Activated T-cell treated with anti-CD3 and anti-CD28 coated beads for 1 hour (primary cell): ENCODE results near the gene CAMK1G.

ENCODE experiments used
- DNase-seq: peaks from one replicate; pipeline ENCODE4 v3.0.0-alpha.2; 2020; ENCODE audit warnings: low read depth

CAMK1G gene

GRCh38 chr1:209583408-209583807 is at the start of gene CAMK1G:
CAMK1G (plus strand) TSS chr1:209583714; CDS start chr1:209594984, 11,270 bp downstream.
- no peak for DNase-seq

- no peak for DNase-seq
Measured at GRCh38 chr1:209534496-209535250, 48.8 kb upstream of the CAMK1G start.

GRCh38 chr1:209536843-209537242 is 46.7 kb upstream of the CAMK1G start:
- DNase-seq: no peak

- no peak for DNase-seq
Measured at GRCh38 chr1:209537336-209538114, 46.0 kb upstream of the CAMK1G start.

DNA sequence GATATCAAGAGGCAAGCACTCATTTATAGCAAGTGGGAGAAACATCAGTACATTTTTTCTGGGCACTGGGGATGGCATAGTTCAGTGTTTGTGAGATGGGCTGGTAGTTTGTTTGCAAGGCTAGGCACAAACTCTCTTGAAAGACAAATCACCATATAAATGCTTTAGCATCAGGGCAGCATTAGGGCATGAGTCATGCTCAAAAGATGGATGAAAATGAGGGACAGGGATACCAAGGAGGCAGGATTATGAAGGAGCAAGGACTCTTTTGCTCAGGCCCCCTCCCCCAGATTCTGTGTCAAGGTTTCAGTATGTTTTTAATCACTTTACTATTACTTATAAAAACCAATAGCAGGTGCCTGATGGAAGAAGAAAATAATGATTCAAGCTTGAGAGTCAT is 43.9 kb upstream of the CAMK1G start:
- DNase-seq: no peak

- DNase-seq: no peak
Measured at GRCh38 chr1:209542585-209542984, 40.9 kb upstream of the CAMK1G start.

DNA sequence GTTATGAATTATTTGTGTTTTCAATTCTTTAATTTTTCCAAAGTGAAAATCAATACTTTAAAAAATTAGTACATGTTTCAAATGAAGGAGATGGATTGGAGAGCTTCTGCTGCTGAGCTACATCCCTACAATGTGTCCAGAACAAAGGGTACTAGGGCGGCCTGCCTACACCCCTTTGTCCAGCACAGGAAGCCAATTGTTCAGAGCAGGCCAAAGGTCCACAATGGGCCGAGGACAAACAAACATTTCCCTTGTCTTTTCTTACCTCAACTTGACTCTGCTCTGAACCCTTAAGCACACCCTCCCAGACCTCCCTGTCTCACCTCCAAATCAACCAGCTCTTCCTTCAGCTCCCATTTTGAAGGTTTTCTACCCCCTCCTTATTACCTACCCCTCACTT is 39.4 kb upstream of the CAMK1G start:
- no peak for DNase-seq

GRCh38 chr1:209545423-209545822 is 38.1 kb upstream of the CAMK1G start:
- no peak for DNase-seq

DNA sequence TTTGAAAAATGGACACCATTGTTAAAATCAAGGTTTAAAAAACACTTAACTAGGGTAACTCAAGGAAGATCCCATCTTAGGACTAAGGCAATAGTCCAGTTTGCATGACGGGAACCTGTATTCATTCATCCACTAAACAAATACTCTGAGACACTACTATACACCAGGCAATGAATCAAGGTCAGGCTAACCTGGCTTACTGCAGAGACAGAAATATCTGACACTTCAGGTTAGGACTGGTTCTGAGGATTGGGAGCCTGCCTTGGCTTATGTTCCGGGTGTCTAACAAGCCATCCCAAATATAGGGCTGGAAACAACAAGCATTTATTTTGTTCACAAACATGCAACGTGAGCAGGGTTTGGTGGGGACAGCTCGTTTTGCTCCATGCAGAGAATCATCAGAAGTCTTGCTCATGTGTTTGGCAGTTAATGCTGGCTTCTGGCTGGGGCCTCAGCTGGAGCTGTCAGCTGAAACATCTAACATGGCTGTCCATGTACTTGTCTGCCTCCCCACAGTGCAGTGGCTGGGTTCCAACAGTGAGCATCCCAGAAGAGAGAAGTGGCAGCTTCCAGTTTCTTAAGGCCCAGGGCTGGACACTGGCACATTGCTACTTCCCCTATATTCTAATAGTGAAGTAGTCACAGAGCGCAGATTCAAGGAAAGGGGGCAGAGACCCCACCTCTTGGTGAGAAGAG is 37.0 kb upstream of the CAMK1G start:
- no peak for DNase-seq

DNA sequence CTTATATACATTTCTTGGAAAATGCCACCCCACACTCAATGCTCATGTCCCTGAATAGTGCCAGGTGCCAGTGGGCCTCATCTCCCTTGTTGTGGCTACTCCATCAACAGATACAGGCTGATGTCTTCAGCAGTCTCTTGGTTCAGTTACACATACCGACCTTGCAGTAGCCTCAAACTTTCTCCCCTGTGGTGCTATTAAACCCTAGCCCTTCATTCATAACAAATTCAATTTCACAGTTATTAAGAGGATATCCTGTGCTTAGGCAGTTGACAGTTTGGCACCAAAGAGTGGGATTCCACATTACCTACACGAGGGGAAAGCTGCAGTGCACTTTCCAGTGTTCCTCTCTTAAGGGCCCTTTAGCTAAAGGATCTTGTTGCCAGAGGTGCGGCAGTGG is 35.9 kb upstream of the CAMK1G start:
- no peak for DNase-seq

DNA sequence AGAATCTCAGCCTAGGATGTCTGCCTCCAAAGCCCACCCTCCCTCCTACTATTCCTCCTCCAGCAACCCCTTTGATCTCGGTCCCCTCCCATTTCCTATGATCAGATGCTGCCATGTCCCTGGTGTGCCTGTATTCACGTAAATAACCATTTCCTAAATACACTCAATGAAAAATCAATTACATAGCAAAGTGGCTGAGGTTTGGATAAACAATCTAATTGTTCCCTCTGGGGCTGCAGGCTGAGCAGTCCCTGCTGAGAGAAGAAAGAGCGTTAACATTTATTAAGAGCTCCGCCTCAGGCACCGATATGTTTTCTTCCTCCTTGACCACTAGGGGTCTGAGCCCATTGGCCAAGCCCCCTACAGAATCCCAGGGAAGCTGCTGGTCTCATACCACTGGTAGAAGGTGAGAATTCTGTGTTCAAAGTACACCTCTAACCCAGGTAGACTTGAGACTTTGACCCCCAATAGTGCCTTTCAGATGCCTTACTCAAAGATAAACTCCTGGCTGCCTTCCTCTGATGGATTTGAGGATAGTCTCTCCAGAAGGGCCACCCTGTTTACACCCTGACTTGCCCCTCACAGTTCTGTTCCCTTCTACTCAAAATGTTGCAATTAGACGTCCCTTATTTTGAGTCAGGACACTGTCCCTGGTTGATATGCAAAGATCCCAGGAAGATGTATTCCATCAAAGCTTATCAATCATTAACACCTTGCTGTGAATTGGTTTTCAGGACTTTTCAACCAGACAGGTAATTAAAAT is 33.9 kb upstream of the CAMK1G start:
- DNase-seq: no peak

DNA sequence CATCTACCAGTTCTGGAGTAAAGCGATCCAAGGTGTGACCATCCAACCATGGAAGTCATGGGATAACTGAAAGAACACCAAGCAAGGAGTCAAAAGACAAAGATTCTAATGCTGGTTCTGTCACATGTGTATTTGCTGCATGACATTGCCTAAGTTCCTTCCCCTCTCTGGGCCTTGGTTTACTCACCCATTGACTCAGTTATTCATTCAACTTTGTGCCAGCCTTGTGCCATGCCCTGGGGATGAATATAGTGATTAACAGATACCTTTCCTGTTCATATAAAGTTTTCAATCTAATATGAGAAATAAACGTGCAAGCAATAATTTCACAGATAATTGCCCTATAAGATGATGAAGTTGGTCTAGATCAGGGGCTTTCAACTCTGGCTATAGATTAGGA is 33.0 kb upstream of the CAMK1G start:
- no peak for DNase-seq

DNA sequence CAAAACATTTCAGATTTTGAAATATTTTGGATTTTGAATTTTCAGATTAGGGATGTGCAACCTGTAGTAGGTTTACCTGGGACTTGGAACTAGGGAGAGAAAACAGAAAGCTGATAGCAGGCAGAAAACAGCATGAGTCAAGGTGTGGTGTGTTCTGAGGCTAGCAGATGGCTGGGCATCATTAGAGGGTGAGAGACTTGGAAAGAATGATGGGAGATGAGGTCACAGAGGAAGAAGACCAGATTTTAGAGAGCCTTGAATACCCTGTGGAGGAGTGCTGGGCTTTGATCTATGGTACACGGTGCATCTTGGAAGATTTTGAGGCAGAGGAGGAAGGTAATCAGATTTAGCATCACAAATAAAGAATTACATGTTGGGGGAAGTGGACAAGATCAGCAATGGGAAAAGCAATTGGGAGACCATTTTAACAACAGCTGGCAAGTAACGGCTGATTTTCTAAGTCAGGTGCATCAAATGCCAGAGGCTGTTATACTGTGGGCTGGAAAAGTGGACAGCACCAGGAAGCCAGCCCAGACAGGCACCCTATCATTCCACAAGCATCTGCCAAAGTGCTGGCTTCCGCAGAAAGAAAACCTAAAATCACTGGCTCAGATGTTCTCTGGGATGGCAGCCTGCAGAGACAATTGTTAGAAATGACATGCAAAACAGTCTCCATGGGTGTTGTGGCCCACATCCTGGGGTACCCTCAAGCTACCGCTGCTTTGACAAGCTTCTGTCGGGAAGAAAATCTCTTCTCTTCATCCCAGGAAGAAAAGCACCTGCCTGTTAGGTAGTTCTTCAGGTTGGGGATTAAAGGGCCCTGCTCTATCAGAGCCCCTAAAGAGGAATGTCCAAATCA is 30.9 kb upstream of the CAMK1G start:
- no peak for DNase-seq

- no peak for DNase-seq
Measured at GRCh38 chr1:209554761-209555611, 28.5 kb upstream of the CAMK1G start.

GRCh38 chr1:209556162-209556690 is 27.3 kb upstream of the CAMK1G start:
- no peak for DNase-seq

DNA sequence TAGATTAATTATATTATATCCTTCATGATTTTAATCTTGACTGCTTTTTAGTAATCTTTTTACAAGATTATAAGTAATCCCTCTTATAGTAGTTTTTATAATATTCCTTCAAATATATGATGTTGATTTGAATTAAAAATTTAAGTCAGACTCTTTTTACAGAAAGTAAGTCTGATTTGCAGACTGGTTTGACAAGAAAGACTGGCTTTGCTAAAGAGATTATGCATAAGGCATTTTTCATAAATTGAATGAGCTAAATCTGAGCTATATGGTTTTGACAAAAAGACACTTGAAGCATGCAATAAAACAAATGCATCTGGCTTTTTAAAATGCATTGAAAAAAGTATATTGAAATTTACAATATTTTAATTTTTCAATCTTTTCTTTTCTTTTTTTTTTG is 26.3 kb upstream of the CAMK1G start:
- no peak for DNase-seq

GRCh38 chr1:209560529-209560928 is 23.0 kb upstream of the CAMK1G start:
- no peak for DNase-seq

GRCh38 chr1:209560952-209561351 is 22.6 kb upstream of the CAMK1G start:
- no peak for DNase-seq

DNA sequence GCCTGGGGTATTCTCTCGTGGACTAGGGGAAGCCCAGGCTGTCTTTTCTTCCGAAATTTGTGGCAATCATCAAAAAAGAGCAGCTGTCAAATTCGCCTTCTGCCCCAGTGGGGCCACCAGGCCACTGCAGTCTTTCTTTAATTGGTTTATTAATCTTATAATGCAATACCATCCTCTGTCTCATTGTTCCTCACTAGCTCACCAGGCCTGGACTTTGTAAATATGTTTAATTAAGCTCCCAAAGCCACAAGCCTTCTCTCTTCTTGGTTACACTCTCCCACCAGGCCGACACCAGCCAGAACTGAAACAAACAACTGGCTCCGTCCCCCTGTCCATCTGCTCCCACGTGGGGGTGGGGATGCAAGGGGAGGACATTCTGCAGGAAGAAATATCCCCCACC is 22.0 kb upstream of the CAMK1G start:
- no peak for DNase-seq

DNA sequence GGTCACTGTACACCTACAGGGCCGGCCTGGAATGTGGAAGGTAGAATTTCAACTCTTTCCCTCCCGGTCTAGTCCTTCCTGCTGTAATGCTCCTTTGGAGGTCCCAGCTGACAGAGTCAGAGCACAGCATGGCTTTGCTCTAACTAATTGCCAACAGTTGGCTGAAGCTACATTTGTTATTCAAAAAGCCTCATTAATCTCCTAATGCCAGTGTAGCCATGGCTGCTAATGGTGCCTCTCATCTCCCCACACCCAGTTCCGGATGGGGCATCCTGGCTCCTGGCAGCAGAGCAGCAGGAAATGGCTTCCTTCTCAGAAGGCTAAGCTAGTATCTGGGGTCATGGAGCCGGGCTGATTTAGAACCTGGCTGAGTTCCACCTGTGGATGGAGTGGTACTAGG is 18.7 kb upstream of the CAMK1G start:
- no peak for DNase-seq
